Nephron (organoid): ENCODE measurements around the gene KAT6B.

Experiments used
- H3K27ac Mint-ChIP-seq, 3 experiments: 2 replicates each; pipeline ENCODE4 v1.8.0; 2020; ENCODE audit warnings: mixed read lengths in 3 of 3, mild to moderate bottlenecking in 2 of 3, moderate library complexity in 1 of 3
- H3K27me3 Mint-ChIP-seq: 2 replicates; pipeline ENCODE4 v1.8.0; 2021; ENCODE audit warnings: low read depth, mild to moderate bottlenecking, moderate library complexity, mixed read lengths
- H3K36me3 Mint-ChIP-seq: 2 replicates; pipeline ENCODE4 v1.8.0; 2020; ENCODE audit warnings: low read depth, mixed read lengths
- H3K4me1 Mint-ChIP-seq: 2 replicates; pipeline ENCODE4 v1.8.0; 2020; ENCODE audit warnings: mixed read lengths
- H3K4me3 Mint-ChIP-seq, 3 experiments: 2 replicates each; pipeline ENCODE4 v1.8.0; 2020; ENCODE audit warnings: mild to moderate bottlenecking in 3 of 3, mixed read lengths in 3 of 3, moderate library complexity in 2 of 3
- H3K9me3 Mint-ChIP-seq: 2 replicates; pipeline ENCODE4 v1.8.0; 2020; ENCODE audit warnings: mixed read lengths
- CTCF ChIP-seq, 3 experiments: fragments of 200-600 bp; sonication (generic); IDR thresholded peaks; one replicate each; pipeline ENCODE4 v1.5.0; 2021; ENCODE audit warnings: antibody characterized with exemption in 3 of 3; ENCODE audit not compliant: unreplicated experiment in 3 of 3

The KAT6B gene

DNA sequence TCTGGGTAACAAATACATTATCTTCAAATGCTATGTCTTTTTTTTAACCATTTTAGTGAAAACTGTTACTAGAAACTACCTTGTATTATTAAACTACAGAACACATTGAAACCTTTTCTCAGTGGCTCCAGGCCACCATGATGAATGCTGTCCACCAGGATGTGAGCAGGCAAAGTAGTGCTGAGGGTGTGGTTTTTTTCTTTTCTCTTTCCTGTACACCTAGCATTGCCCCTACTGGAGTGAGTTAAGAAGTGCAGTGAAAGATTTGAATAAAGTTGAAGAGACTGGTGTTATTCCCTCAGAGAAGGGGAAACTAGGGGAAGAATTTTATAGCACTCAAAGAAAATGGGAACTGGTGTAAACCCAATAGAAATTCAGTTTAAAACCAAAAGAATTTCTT is 165.0 kb downstream of the KAT6B start:
- Mint-ChIP-seq H3K27ac (peak overlapping the region in 1 of 3 experiments; percentile 25), H3K36me3 (peaks cover 68% of the 10 kb centered on the region), H3K4me1 (peaks cover 49% of the 10 kb centered on the region), H3K9me3 (no peaks in the 10 kb centered on the region), H3K27me3 (no peaks in the 10 kb centered on the region), H3K4me3 (no peak overlapping the region)
- peak; percentile 27 to 44 (median 34) for TF ChIP-seq CTCF (IDR thresholded peaks at IDR 0.05; ENCODE audit: unreplicated experiment in 3 of 3)

DNA sequence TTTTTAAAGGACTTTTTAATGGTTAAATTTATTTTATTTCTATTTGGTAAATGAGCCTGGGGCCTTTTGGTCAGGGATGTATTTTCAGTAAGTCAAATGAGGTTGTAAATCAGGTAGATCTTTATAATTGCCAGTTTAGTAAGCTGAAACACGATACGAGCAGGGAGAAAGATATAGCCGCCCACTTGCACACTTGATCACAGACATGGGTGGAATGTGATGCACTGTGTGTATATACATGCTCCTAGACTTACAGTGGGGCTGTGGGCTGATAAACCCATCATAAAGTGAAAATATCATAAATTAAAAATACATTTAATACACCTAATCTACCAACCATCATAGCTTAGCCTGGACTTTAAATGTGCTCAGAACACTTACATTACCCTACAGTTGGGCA is 165.7 kb downstream of the KAT6B start:
- Mint-ChIP-seq H3K36me3 (peaks cover 64% of the 10 kb centered on the region), H3K9me3 (no peaks in the 10 kb centered on the region), H3K4me1 (peaks cover 43% of the 10 kb centered on the region), H3K27ac (peak overlapping the region in 1 of 3 experiments; percentile 25), H3K27me3 (no peaks in the 10 kb centered on the region), H3K4me3 (no peak overlapping the region)
- TF ChIP-seq CTCF (IDR thresholded peaks at IDR 0.05; ENCODE audit: unreplicated experiment in 3 of 3): no peak

- Mint-ChIP-seq H3K27me3 (no peaks in the 10 kb centered on the region), H3K4me1 (peaks cover 28% of the 10 kb centered on the region), H3K9me3 (no peaks in the 10 kb centered on the region), H3K36me3 (peaks cover 63% of the 10 kb centered on the region), H3K4me3 (no peak overlapping the region), H3K27ac (no peak overlapping the region)
- no peak for TF ChIP-seq CTCF (IDR thresholded peaks at IDR 0.05; ENCODE audit: unreplicated experiment in 3 of 3)
These were observed 167.2 kb downstream of the KAT6B start for GRCh38 chr10:74993649-74994048.

DNA sequence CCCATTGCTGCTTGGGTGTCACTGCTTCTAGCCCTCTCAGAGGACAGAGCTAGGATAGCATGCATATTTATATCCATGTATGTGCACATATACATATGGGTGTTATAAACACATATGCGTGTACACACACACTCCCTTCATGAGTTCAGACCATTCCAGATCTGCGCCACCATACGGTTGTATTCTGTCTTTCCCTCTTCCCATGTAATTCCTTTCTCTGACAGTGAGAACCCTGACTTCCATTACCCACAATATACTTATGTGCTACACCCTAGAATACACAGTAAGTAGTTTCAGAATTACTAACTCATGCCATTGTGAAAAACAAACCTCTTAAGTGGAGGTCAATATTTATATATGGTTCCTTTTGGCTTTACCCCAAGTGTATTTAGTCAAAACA is 168.5 kb downstream of the KAT6B start:
- TF ChIP-seq CTCF (IDR thresholded peaks at IDR 0.05; ENCODE audit: unreplicated experiment in 3 of 3): no peak
- no peaks in the 10 kb centered on the region for H3K9me3 Mint-ChIP-seq
- H3K36me3 Mint-ChIP-seq: peaks cover 67% of the 10 kb centered on the region
- no peak overlapping the region for H3K27ac Mint-ChIP-seq
- H3K27me3 Mint-ChIP-seq: no peaks in the 10 kb centered on the region
- H3K4me3 Mint-ChIP-seq: no peak overlapping the region
- H3K4me1 Mint-ChIP-seq: peaks cover 23% of the 10 kb centered on the region

- Mint-ChIP-seq H3K4me1 (peaks cover 26% of the 10 kb centered on the region), H3K9me3 (no peaks in the 10 kb centered on the region), H3K27me3 (no peaks in the 10 kb centered on the region), H3K36me3 (peaks cover 71% of the 10 kb centered on the region), H3K27ac (no peak overlapping the region), H3K4me3 (no peak overlapping the region)
- no peak for TF ChIP-seq CTCF (IDR thresholded peaks at IDR 0.05; ENCODE audit: unreplicated experiment in 3 of 3)
These were observed 169.4 kb downstream of the KAT6B start for GRCh38 chr10:74995806-74996205.

DNA sequence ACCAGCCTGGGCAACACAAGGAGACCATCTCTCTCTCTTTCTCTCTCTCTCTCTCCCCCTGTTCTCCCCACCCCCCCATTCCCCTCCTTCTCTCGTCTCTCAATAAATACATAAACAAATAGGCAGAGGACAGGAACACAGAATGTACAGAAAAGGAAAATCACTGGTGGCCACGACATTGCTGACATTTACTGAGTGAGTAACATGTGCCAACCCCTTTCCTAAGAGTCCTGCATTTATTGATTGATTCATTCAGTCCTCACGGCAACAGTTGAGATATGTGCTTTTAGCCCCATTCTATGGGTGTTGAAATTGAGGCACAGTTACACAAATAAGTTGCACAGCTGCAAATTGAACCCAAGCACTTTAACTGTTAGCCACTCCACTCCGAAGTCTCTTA is 170.8 kb downstream of the KAT6B start:
- Mint-ChIP-seq H3K27ac (no peak overlapping the region), H3K4me1 (peaks cover 19% of the 10 kb centered on the region), H3K9me3 (no peaks in the 10 kb centered on the region), H3K36me3 (peaks cover 70% of the 10 kb centered on the region), H3K27me3 (no peaks in the 10 kb centered on the region), H3K4me3 (no peak overlapping the region)
- no peak for TF ChIP-seq CTCF (IDR thresholded peaks at IDR 0.05; ENCODE audit: unreplicated experiment in 3 of 3)
